Stomach smooth muscle (tissue), 2 donors: ENCODE results near the gene PHKB.

Source experiments
- H3K27ac ChIP-seq: one replicate; pipeline ENCODE4 v1.7.0; 2013; ENCODE audit warnings: mild to moderate bottlenecking, low read length, inconsistent platforms
- H3K27me3 ChIP-seq, 2 donors: one replicate each; pipeline ENCODE4 v1.7.0; 2013; ENCODE audit warnings: low read length in 2 of 2; ENCODE audit not compliant: insufficient read depth in 2 of 2, control insufficient read depth in 1 of 2
- H3K36me3 ChIP-seq, 2 donors: one replicate each; pipeline ENCODE4 v1.7.0; 2013; ENCODE audit warnings: low read length in 2 of 2; ENCODE audit not compliant: control insufficient read depth in 2 of 2, insufficient read depth in 2 of 2
- H3K4me1 ChIP-seq: one replicate; pipeline ENCODE4 v1.7.0; 2013; ENCODE audit warnings: low read length; ENCODE audit not compliant: control insufficient read depth, insufficient read depth
- H3K4me3 ChIP-seq, 2 donors: one replicate each; pipeline ENCODE4 v1.7.0; 2013; ENCODE audit warnings: low read length in 2 of 2
- H3K9ac ChIP-seq, 2 donors: one replicate each; pipeline ENCODE4 v1.7.0; 2013; ENCODE audit warnings: low read length in 2 of 2, mild to moderate bottlenecking in 1 of 2
- H3K9me3 ChIP-seq, 2 donors: one replicate each; pipeline ENCODE4 v1.7.0; 2013; ENCODE audit warnings: low read length in 2 of 2; ENCODE audit not compliant: control insufficient read depth in 2 of 2
- donor health status: healthy.
- donor health status: Pancreatic carcinoma.

Gene PHKB

DNA sequence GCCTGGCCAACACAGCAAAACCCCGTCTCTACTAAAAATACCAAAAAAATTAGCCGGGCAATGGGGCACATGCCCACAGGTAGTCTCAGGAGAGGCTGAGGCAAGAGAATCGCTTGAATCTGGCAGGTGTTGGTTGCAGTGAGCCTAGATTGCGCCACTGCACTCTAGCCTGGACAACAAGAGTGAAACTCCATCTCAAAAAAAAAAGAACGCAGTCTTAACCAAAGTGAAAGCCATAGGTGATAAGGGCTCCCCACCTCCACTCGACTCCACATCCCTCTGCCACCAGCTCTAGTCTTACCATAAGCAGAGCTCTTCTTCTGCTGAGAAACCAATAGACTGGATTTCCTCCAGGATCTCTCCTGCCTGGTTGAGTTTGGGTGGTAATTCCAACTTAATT is 266.0 kb downstream of the PHKB start:
- Histone ChIP-seq H3K27me3 (peaks cover 0 to 2% of the 10 kb centered on the region in 2 donors), H3K27ac (no peak overlapping the region), H3K9ac (no peak overlapping the region), H3K36me3 (no peaks in the 10 kb centered on the region), H3K4me1 (no peaks in the 10 kb centered on the region), H3K4me3 (no peak overlapping the region), H3K9me3 (no peaks in the 10 kb centered on the region)

DNA sequence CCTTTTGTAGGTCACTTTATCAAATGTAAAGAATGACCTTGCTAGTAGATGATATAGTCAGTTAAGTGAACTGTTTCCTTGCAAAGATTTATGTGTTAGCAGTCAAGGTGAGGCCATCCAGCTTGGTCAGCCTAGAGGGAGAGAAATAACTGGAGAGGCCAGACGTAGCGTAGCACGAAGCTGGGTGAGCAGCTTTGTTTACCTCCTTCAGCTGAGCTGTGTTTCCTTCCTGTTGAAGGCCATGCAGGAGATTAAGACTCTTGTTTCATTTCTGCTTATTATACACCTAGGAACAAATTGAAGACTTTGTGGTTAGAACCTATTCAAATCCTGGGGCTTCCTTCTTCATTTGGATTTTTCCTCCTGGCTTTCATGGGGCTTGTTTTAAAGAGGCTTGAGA is 267.1 kb downstream of the PHKB start:
- Histone ChIP-seq H3K9me3 (no peaks in the 10 kb centered on the region), H3K4me1 (no peaks in the 10 kb centered on the region), H3K27ac (no peak overlapping the region), H3K27me3 (peaks cover 0 to 2% of the 10 kb centered on the region in 2 donors), H3K36me3 (no peaks in the 10 kb centered on the region), H3K9ac (no peak overlapping the region), H3K4me3 (no peak overlapping the region)

DNA sequence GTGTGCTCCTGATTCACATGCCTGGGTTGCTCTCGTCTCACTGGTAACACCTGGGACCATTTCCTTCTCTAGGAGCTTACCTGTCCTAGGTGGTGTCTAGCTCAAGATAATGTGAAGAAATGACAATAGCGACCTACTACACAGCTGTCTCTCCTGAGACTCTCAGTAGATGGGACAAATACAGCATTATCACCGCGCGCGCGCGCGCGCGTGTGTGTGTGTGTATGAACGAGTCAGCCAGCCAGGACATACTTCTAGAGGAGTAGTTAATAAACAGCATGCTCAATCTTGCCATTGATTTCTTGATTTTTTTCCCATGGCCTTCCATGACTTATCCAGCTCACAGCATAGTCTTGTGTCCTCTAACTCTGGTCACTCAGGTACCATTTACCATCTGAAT is 268.6 kb downstream of the PHKB start:
- Histone ChIP-seq H3K36me3 (no peaks in the 10 kb centered on the region), H3K27ac (no peak overlapping the region), H3K9me3 (no peaks in the 10 kb centered on the region), H3K4me3 (no peak overlapping the region), H3K9ac (no peak overlapping the region), H3K4me1 (no peaks in the 10 kb centered on the region), H3K27me3 (peaks cover 0 to 2% of the 10 kb centered on the region in 2 donors)

DNA sequence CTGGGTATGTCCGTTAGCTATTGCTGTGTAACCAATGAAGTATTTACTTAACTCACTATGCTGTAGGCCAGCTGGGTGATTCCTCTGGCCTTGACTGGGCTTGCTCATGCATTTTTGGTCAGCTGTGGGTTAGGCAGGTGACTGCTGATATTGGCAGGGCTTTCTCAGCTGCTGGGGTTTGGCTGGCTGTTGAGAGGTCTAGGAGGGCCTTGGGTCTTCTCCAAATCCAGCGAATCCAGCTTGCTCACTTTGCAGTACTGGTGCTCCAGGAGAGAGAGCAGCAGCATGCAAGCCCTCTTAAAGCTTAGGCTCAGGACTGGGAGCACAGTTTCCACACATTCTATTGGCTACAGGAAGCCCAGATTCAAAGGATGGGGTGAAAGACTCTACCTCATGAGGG is 270.1 kb downstream of the PHKB start:
- Histone ChIP-seq H3K27ac (no peak overlapping the region), H3K9ac (no peak overlapping the region)

DNA sequence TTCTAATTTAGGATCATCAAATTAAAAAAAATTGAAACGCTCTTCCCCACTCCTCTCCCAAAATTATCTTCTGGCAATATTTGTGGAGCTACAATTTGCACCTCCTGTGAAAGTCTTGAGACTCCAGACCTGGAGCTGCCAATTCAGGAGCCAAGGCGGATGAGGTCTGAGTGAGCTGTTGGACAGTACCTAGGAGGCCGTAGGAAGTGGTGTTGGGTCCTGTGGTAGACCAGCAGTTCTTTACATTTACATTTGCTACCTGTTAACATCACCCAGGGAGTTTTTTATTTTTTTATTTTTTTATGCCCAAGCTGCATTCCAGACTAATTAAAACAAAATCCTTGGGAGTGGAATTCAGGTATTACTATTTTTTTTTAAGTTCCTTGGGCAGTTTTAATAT is 271.0 kb downstream of the PHKB start:
- no peak overlapping the region for H3K9ac ChIP-seq
- H3K36me3 ChIP-seq, result no peaks in the 10 kb centered on the region
- H3K9me3 ChIP-seq, result no peaks in the 10 kb centered on the region
- H3K4me1 ChIP-seq, result no peaks in the 10 kb centered on the region
- H3K27me3 ChIP-seq, result peaks cover 0 to 2% of the 10 kb centered on the region in 2 donors
- H3K4me3 ChIP-seq, result no peak overlapping the region
- no peak overlapping the region for H3K27ac ChIP-seq

More for the DNA sequence above, 270.1 kb downstream of the PHKB start:
- no peaks in the 10 kb centered on the region for H3K36me3 ChIP-seq
- no peaks in the 10 kb centered on the region for H3K4me1 ChIP-seq
- H3K27me3 ChIP-seq, result peaks cover 0 to 2% of the 10 kb centered on the region in 2 donors
- H3K9me3 ChIP-seq, result no peaks in the 10 kb centered on the region
- no peak overlapping the region for H3K4me3 ChIP-seq

DNA sequence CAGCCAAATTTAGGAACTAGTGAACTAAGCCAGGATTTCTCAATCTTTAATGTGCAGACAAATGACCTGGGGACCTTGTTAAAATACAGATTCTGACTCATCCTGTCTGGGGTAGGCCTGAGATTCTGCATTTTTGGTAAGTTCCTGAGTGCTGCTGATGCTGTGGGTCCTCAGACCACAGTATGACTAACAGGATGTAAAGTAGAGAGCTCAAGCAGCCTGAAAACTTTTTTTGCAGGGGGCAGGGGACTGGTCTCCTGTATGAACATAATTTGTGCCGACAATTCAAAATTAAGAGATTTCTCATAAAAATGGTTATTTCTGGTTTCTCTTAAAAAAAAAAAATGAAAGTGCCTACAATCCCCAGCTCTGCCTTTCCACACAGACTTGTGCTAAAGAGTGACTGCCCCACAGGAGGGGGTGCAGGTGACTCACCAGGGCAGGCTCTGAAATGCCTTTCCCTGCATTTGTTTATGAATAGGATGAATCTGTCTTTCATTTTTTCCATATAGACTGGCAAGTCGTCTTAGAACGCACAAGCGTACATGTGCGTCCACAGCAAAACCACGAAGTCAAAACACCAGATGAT is 271.5 kb downstream of the PHKB start:
- Histone ChIP-seq H3K27ac (no peak overlapping the region), H3K27me3 (peaks cover 0 to 2% of the 10 kb centered on the region in 2 donors), H3K36me3 (no peaks in the 10 kb centered on the region), H3K9me3 (no peaks in the 10 kb centered on the region), H3K4me3 (no peak overlapping the region), H3K9ac (no peak overlapping the region), H3K4me1 (no peaks in the 10 kb centered on the region)

DNA sequence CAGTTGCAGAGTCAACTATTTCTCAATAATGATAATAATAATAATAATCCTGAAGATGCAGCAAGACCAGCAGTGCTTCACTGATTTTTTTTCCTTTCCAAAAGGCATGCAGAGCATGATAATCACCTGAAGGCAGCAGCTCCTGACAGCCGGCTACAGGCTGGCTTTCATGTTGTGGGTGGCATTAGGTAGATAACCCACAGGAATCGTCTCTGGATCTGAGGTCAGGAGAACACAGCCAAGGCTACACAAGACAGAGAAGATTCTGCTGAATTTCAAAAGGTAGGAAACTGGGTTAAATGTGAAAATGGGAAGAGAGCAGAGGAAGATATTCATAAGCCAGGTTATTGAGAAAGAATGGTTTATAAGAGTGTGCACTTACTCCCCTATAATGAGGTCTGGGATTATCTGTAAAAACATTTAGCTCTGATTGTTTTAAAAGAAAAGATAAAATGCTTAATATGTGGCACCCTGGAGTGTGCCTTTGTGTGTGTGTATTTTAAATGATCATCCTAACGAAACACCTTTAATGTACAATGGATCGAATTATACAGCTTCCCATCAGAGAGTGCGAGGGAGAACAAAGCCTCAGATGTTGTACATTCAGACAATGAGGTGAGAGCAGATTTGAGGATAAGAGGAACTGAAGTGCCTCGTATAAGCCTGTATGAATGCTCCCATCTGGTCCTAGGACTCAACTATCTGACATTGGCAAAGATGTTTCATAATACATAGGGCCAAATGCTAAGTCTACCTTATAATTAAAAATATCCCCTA is 273.1 kb downstream of the PHKB start:
- Histone ChIP-seq H3K9me3 (no peaks in the 10 kb centered on the region), H3K36me3 (no peaks in the 10 kb centered on the region), H3K9ac (no peak overlapping the region), H3K27ac (no peak overlapping the region), H3K4me1 (no peaks in the 10 kb centered on the region), H3K4me3 (no peak overlapping the region), H3K27me3 (no peaks in the 10 kb centered on the region)

DNA sequence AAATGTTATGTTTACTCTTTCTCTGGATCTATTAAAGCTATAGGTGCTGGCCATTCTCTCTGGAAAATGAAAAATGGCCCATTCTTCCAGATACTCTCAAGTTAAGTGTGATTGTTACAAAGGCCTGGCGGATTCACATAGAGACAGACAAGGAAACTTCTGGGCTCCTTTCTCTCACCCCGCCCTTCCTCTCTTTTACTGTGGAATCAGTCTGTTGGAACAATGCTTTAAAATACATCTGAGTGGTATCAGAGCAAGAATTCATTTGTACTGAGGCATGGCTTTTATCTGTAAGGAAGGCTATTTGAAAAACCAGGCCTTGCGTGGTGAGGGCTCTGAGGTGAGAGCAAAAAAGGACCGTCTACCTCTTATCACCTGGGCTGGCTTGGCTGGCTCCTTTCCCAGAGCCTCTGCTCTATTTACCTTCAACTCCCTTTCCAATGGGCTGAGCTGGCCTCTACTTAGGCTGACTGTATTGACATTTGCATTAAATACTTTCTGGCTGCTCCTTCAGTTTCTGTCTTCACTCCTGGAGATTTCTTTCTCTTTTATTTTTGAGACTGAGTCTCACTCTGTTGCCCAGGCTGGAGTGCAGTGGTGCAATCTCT is 274.0 kb downstream of the PHKB start:
- Histone ChIP-seq H3K4me1 (no peaks in the 10 kb centered on the region), H3K4me3 (no peak overlapping the region), H3K27ac (no peak overlapping the region), H3K36me3 (no peaks in the 10 kb centered on the region), H3K9me3 (no peaks in the 10 kb centered on the region), H3K27me3 (no peaks in the 10 kb centered on the region), H3K9ac (no peak overlapping the region)

DNA sequence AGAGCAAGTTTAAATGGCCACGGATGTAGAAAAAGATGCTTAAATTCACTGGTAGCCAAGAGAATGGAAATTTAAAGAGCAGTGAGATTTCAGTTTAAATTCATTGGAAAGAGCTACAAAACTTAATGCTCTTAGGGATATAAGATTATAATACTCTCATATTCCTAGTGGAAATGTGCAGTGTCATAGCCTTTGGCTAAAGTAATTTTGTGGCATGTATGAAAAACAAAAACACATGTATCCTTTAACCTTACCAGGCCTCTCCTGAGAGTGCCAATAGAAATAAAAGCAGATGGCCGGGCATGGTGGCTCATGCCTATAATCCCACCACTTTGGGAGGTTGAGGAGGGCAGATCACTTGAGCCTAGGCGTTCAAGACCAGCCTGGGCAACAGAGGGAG is 289.2 kb downstream of the PHKB start:
- Histone ChIP-seq H3K9ac (no peak overlapping the region), H3K27ac (no peak overlapping the region), H3K4me1 (no peaks in the 10 kb centered on the region), H3K9me3 (no peaks in the 10 kb centered on the region), H3K27me3 (no peaks in the 10 kb centered on the region), H3K36me3 (no peaks in the 10 kb centered on the region), H3K4me3 (no peak overlapping the region)
